ENCODE measurements around the gene ATP6V0A1.

ATP6V0A1 gene

GRCh38 chr17:42493319-42493718, 34.6 kb downstream of the ATP6V0A1 start:
- no peak overlapping the region for H3K4me3 ChIP-seq (ENCODE audit: low read length)
- no peak for TF ChIP-seq CTCF (conservative IDR thresholded peaks at IDR 0.05; ENCODE audit: low read depth, low read length)
- DNase-seq (ENCODE audit: low read depth): no peak

- no peak for DNase-seq (ENCODE audit: low read depth)
- H3K4me3 ChIP-seq (ENCODE audit: low read length): no peak overlapping the region
- TF ChIP-seq CTCF (conservative IDR thresholded peaks at IDR 0.05; ENCODE audit: low read depth, low read length): no peak
Observed at GRCh38 chr17:42494673-42495072, 36.0 kb downstream of the ATP6V0A1 start.

- no peak for DNase-seq (ENCODE audit: low read depth)
- TF ChIP-seq CTCF (conservative IDR thresholded peaks at IDR 0.05; ENCODE audit: low read depth, low read length): no peak
- H3K4me3 ChIP-seq (ENCODE audit: low read length): no peak overlapping the region
Observed at GRCh38 chr17:42498828-42499227, 40.1 kb downstream of the ATP6V0A1 start.

- TF ChIP-seq CTCF (conservative IDR thresholded peaks at IDR 0.05; ENCODE audit: low read depth, low read length): no peak
- no peak overlapping the region for H3K4me3 ChIP-seq (ENCODE audit: low read length)
- DNase-seq (ENCODE audit: low read depth): no peak
Observed at GRCh38 chr17:42502091-42502490, 43.4 kb downstream of the ATP6V0A1 start.

GRCh38 chr17:42502926-42503325, 44.2 kb downstream of the ATP6V0A1 start:
- no peak overlapping the region for H3K4me3 ChIP-seq (ENCODE audit: low read length)
- no peak for DNase-seq (ENCODE audit: low read depth)
- no peak for TF ChIP-seq CTCF (conservative IDR thresholded peaks at IDR 0.05; ENCODE audit: low read depth, low read length)

- H3K4me3 ChIP-seq (ENCODE audit: low read length): no peak overlapping the region
- DNase-seq (ENCODE audit: low read depth): no peak
- TF ChIP-seq CTCF (conservative IDR thresholded peaks at IDR 0.05; ENCODE audit: low read depth, low read length): no peak
Observed at GRCh38 chr17:42507671-42508070, 49.0 kb downstream of the ATP6V0A1 start.

- no peak for TF ChIP-seq CTCF (conservative IDR thresholded peaks at IDR 0.05; ENCODE audit: low read depth, low read length)
- DNase-seq (ENCODE audit: low read depth): no peak
- no peak overlapping the region for H3K4me3 ChIP-seq (ENCODE audit: low read length)
Observed at GRCh38 chr17:42508426-42509165, 49.9 kb downstream of the ATP6V0A1 start.
